ENCODE measurements around the gene EIF1AX.

- TF ChIP-seq CTCF (conservative IDR thresholded peaks at IDR 0.05 in 1 of 2, IDR thresholded peaks at IDR 0.05 in 1 of 2; ENCODE audit: low read depth in 1 of 2, low read length in 2 of 2) = no peak
- TF ChIP-seq EZH2 (IDR thresholded peaks at IDR 0.05; ENCODE audit: low read length, missing control alignments) = no peak
Observed at GRCh38 chrX:20080277-20080676, 61.4 kb downstream of the EIF1AX start.
